ENCODE data around the gene KIF21A. TPM values are rescaled to one million over a fixed set of nuclear protein-coding genes. Genes with fewer than 3 reads are reported as not detected.

The KIF21A gene
- total RNA-seq, 4 donors from 2014 or later: 32.2 to 52.6 (median 44.0) TPM

GRCh38 chr12:39393179-39393578 is 49.7 kb downstream of the KIF21A start:
- TF ChIP-seq POLR2A (IDR thresholded peaks at IDR 0.05) (no peak), CTCF (IDR thresholded peaks at IDR 0.05) (no peak)
- intact Hi-C loops (cut with DNase I; ENCODE audit: low total_unique reads): no loop called here
- 94 to 96% methylated on average over 2 of the region's 2 CpGs for WGBS, 2 donors
- DNase-seq (ENCODE audit: low spot score in 2 of 2): no peak
- no peak overlapping the region for H3K4me3 ChIP-seq (ENCODE audit: low read depth, poor library complexity, severe bottlenecking)

DNA sequence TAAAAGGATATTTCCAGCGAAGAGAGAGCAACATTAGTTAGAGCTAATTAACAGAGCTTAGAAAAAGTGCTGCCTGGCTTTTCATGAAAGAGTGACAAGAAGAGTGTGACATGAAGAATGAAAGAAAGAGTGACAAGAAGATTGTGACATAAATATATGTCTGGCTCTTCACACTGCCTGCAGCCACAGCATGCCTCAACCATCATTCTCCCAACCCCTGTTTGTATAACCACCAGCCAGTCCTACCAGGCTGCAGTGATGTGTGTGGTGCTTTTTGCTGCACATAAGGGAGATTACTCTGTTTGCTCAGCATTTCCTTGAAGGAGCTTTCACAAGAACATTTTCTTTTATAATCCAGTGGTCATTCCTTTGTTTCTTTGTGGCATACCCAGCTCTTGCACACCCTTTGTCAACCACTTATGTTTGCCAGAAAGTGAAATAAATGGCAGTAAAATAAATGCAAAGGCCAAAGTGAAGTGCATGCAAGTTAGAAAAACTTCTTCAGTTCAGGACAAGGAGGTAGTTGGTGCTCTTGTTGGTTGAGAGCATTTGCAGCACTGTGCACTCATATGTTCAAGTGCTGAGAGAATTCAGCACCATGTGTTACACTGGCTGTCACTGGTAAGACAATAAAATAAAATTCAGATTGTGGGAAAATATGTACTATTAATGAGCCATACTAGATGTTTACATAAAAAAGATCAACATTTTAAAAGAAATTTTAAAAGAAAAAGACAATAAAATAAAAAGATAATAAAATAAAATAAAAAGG is 50.6 kb downstream of the KIF21A start:
- TF ChIP-seq POLR2A (IDR thresholded peaks at IDR 0.05) (no peak), CTCF (IDR thresholded peaks at IDR 0.05) (no peak)
- DNase-seq (ENCODE audit: low spot score in 2 of 2): no peak
- H3K4me3 ChIP-seq (ENCODE audit: low read depth, poor library complexity, severe bottlenecking): no peak overlapping the region
- 72 to 82% methylated on average over 1 of the region's 1 CpG for WGBS, 2 donors
- intact Hi-C loops (cut with DNase I; ENCODE audit: low total_unique reads): no loop called here

DNA sequence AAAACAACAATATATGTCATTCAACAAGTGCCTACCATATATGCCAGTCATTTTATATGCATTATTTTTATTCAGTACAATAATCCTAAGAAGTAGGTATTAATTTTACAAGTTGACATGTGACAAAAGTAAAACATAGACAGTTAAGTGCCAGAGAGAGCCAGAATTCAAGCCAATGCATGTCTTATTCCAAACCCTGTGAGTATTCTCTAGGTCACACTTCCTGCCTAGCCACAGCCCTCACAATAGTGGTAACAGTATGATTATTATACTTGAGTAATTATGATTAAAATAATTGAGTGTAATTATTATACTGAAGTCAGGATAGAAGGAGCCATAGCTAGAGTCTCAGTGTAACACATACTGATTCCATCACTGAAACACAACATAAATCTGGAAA is 52.2 kb downstream of the KIF21A start:
- TF ChIP-seq POLR2A (IDR thresholded peaks at IDR 0.05): no peak
- no peak for TF ChIP-seq CTCF (IDR thresholded peaks at IDR 0.05)
- intact Hi-C loops (cut with DNase I; ENCODE audit: low total_unique reads): no loop called here
- no peak overlapping the region for H3K4me3 ChIP-seq (ENCODE audit: low read depth, poor library complexity, severe bottlenecking)
- DNase-seq (ENCODE audit: low spot score in 2 of 2): no peak

GRCh38 chr12:39389399-39390150 is 53.3 kb downstream of the KIF21A start:
- no peak overlapping the region for H3K4me3 ChIP-seq (ENCODE audit: low read depth, poor library complexity, severe bottlenecking)
- 92% methylated on average over 2 of the region's 2 CpGs for WGBS, 2 donors
- DNase-seq (ENCODE audit: low spot score in 2 of 2): no peak
- no peak for TF ChIP-seq POLR2A (IDR thresholded peaks at IDR 0.05)
- TF ChIP-seq CTCF (IDR thresholded peaks at IDR 0.05): no peak
- intact Hi-C loops (cut with DNase I; ENCODE audit: low total_unique reads): no loop called here

DNA sequence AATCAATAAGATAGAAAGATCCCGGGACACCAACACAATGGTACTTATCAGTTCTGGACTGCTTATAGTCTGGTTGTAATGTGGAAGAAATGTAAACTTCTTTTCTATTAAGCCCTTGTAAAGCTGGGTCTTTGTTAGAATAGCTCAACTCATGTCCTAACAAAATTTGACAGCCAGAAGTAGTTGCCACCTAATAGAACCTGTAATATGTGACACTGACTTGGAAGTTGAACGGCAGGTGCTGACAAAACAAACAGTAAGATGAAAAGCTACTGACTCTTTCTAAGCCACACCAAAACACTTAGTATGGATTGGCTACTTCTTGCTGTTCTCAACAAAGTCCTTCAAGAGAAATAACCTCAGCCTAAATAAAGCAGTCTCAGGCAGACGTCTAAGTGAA is 56.6 kb downstream of the KIF21A start:
- TF ChIP-seq POLR2A (IDR thresholded peaks at IDR 0.05): no peak
- TF ChIP-seq CTCF (IDR thresholded peaks at IDR 0.05): no peak
- 87 to 90% methylated on average over 3 of the region's 3 CpGs for WGBS, 2 donors
- intact Hi-C loops (cut with DNase I; ENCODE audit: low total_unique reads): no loop called here

More for the DNA sequence above, 56.6 kb downstream of the KIF21A start:
- H3K4me3 ChIP-seq (ENCODE audit: low read depth, poor library complexity, severe bottlenecking): no peak overlapping the region
- DNase-seq (ENCODE audit: low spot score in 2 of 2): no peak

Data from lower leg skin (tissue), 4 donors.